GM19238 (cell line): Measurements from ENCODE around the gene TPCN2.
"Not testable (repeated sequence)": the region's sequence is repeated elsewhere in the genome, so short reads cannot be mapped to it uniquely, and the experiment has no call there.

Experiments
- DNase-seq: peaks from one replicate; pipeline ENCODE4 v3.0.0; 2011; ENCODE audit warnings: low spot score; ENCODE audit not compliant: insufficient read length

TPCN2 gene

DNA sequence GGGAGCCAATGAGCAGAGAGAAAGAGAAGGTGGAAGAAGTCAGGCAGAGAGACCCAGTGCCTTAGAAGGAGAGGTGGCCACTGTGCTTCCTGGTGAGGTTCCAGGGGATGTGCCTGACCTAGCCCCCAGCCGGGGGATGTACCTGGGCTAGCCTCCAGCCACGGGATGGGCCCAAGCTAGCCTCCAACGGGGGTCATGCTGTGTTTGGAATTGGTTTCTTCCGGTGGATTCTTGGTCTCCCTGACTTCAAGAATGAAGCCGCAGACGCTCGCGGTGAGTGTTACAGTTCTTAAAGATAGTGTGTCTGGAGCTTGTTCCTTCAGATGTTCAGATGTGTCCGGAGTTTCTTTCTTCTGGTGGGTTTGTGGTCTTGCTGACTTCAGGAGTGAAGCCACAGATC lies 100.1 kb downstream of the TPCN2 start:
- no peak for DNase-seq

DNA sequence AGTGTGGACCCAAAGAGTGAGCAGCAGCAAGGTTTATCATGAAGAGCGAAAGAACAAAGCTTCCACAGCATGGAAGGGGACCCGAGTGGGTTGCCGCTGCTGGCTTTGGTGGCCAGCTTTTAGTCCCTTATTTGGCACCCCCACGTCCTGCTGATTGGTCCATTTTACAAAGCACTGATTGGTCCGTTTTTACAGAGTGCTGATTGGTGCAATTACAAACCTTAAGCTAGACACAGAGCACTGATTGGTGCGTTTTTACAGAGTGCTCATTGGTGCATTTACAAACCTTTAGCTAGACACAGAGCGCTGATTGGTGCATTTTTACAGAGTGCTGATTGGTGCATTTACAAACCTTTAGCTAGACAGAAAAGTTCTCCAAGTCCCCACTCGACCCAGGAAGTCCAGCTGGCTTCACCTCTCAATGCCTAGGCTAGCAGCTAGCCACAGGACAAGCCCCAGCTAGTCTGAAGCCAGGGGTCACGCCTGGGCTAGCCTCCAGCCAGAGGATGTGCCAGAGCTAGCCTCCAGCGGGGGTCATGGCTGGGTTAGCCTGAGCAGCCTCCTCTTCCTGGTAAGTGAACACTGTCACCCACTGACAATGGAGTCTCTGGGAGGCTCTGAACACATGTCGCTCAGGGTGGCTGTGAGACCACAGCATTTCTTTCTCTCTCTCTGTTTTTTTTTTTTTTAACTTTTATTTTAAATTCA lies 100.8 kb downstream of the TPCN2 start:
- not testable (repeated sequence) for DNase-seq

GRCh38 chr11:69150175-69150574 lies 101.4 kb downstream of the TPCN2 start:
- DNase-seq = no peak

DNA sequence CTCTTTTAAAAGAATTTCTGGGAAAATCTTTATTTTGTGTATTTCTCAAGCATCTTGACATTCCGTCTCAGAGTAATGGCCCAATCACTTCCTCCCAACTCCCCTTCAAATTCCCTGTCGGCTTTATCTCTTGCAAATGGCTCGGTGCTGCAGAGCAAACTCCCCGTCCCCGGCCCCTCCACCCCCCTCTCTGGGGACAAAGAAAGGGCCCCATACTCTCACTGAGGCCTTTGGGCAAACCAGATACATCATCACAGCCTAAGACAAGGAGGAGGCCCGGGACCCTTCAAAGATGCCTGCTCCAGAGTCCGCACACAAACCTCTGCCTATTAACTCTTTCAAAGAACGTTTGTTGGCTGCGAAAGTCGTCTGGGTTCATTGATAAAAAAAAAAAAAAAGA lies 103.1 kb downstream of the TPCN2 start:
- DNase-seq = no peak

DNA sequence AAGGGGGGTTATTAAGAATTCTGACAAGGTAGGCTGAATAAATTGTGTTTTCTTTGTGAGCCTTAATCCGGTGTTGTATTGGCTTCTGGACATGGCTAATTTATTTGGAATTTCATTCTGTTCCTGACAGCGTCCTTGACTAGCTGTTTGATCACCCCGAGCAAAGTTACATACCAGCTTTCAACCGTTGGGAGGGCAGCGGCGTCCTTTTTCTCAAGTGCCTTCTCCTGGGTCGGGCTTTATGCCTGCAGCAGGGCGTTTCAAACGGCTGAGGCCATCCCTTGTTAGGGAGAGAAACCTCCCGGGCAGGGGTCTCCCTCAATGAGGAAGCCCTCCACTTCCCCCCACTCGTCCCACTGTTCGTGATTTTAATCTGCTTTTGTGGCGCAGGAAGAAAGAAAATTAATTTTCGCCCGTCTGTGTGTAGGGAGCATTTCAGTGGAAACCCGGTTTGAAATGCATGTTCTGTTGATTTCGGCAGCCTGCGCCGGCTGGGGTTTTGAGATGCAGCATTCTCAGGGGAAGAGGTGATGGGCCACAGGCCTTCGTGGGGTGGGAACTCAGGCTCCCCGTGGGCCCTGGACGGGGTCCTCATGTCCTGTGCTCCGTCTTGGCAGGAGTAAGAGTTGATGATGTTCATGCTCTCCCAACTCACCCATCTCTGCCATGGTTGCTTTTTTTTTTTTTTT lies 104.1 kb downstream of the TPCN2 start:
- DNase-seq = no peak

GRCh38 chr11:69153661-69154060 lies 104.9 kb downstream of the TPCN2 start:
- no peak for DNase-seq

DNA sequence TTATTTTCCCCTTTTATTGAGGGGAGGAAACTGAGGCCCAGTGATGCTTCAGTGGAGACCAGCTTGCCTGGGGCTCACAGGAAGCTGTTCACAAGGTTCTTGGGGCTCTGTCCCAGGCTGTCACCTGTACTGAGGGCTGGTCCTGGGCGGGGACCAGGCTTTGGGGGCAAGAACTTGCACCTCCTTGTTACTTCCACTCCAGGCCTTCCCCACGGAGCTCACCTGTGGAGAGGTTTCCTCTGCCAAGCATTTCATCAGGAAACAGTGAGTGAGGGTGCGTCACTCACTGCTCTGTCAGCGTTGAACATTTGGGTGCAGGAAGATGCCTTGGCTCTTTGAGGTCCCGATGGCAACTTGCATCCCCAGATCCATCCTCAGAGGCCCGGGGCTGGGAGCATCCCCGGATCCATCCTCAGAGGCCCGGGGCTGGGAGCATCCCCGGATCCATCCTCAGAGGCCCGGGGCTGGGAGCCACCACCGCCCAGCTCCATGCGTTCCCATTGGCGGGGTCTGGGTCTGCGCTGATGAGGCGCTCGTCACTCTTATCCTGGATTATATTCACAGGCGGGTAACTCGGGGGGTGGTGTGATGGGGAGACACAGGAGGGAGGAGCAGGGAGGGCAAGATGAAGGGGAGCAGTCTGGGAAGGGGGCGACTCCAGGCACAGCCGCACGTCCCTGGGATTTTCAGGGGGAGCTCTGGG lies 105.6 kb downstream of the TPCN2 start:
- no peak for DNase-seq

DNA sequence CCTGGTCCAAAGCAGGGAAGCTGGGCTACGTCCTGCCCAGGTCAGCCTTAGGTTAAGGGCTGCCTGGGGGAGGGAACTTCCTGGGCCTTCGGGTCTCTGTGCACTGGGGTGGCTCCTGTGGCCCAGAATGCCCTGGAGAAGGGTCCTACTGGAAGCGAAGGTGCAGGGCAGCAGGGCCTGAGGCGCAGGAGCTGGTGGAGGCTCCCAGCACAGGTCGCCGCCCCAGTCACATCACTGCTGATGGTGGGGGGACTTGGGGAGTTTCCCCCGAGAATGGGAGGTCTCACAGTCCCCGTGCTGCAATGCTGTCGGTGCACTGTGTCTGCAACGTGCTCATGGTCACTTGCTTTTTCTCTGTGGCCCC lies 106.2 kb downstream of the TPCN2 start:
- no peak for DNase-seq

GRCh38 chr11:69155302-69156234 lies 106.8 kb downstream of the TPCN2 start, which contains the start of gene SMIM38:
SMIM38 (plus strand) TSS chr11:69155935; CDS start chr11:69157847, 1,912 bp downstream.
- DNase-seq = no peak

GRCh38 chr11:69156235-69156639 lies 107.5 kb downstream of the TPCN2 start:
- DNase-seq = no peak

- no peak for DNase-seq
These were observed 108.0 kb downstream of the TPCN2 start for GRCh38 chr11:69156673-69157155.

- no peak for DNase-seq
These were observed 108.6 kb downstream of the TPCN2 start for GRCh38 chr11:69157156-69157821.

DNA sequence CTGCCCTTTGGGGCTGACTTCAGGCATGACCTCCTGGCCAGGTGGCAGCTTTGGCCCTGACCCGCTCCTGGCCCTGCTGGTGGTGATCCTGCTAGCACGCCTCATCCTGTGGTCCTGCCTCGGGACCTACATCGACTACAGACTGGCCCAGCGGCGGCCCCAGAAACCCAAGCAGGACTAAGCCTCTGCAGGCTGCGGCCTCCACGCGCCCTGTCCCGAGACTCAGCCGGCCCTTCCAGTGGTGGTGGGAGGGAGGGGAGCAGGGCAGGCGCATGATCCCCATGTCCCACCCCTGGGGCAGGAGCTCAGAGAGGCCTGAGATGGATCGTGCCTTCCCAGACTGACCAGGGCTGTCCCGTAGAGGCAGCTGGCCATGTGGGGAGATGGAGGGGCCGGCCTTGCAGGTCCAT lies 109.1 kb downstream of the TPCN2 start:
- no peak for DNase-seq

DNA sequence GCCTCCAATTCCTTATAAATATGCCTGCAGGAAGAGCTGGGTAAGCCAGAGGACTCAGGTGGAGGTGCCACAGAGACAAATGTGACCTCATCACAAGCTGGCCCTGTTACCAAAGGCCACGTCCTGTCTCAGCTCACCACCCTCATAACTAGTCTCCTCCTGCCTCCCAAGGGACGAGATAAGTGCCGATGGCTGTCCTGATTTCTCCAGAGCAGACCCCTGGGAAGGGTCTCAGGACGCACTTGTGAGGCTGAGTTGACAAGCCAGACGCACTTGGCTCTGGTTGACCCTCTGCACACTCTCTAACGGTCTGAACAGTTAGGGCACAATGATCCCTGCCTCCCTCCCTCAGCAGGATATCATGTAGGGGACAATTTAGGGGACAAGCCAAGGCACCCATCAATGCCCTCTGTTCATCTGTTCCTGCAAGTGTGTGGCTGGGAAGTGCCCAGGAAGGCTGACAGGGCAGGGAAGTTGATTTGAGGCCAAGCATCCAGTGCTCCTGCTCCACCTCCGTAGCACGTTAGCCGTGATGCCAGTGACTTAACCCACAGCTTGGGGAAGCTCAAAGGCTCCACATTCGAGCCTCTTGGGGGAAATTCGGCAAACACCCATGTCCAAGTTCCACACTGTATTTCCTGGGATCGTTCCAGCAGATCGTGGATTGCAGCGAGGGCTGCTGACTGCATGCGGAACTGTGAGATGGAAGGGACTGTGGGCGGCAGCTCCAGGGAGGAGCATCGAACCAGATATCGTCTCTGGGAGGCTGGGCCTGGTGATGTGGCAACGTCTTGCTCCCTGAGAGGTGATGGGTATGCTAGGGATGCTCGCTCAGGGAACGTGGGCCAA lies 109.8 kb downstream of the TPCN2 start:
- DNase-seq = no peak

GRCh38 chr11:69159150-69159852 lies 110.6 kb downstream of the TPCN2 start:
- DNase-seq = no peak

- no peak for DNase-seq
These were observed 111.8 kb downstream of the TPCN2 start for GRCh38 chr11:69160296-69161116.

DNA sequence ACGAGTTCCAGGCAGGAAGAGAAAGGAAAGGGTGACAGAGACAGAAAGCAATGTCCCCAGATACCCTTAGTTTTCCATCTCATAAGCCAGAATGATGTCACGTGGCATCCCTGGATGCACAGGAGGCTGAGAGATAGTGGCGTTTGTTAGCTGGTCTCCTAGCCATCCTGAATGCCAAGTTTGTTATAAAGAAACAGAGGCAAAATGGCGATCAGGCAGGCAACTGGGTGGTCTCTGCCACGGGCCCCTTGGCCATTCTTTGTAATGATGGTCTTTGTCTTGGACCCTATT lies 112.3 kb downstream of the TPCN2 start:
- DNase-seq = no peak

- DNase-seq = no peak
These were observed 113.8 kb downstream of the TPCN2 start for GRCh38 chr11:69162505-69162904.
